SK-N-MC (cell line): ENCODE data around the gene PFDN6.
"Not testable (repeated sequence)": the region's sequence is repeated elsewhere in the genome, so short reads cannot be mapped to it uniquely, and the experiment has no call there.

ENCODE experiments used
- DNase-seq: peaks from one replicate; pipeline ENCODE4 v3.0.0-alpha.2; 2011; ENCODE audit warnings: low read depth, low spot score
- H3K27ac ChIP-seq: fragments of 200-600 bp; sonication (generic); 2 replicates; pipeline ENCODE4 v1.5.1; 2016; ENCODE audit warnings: mixed run types
- H3K36me3 ChIP-seq: fragments of 200-600 bp; sonication (generic); 2 replicates; pipeline ENCODE4 v1.6.1; 2017; ENCODE audit warnings: antibody characterized with exemption, low read length, mixed read lengths; ENCODE audit not compliant: insufficient read depth
- H3K4me3 ChIP-seq: fragments of 200-600 bp; sonication (generic); 2 replicates; pipeline ENCODE4 v1.5.1; 2016
- H3K9ac ChIP-seq: fragments of 200-600 bp; sonication (generic); 2 replicates; pipeline ENCODE4 v1.8.0; 2017; ENCODE audit warnings: mixed run types, mixed read lengths; ENCODE audit not compliant: insufficient read length
- H3K9me3 ChIP-seq: fragments of 200-600 bp; sonication (generic); 2 replicates; pipeline ENCODE4 v1.6.1; 2017; ENCODE audit warnings: low read depth, mild to moderate bottlenecking, antibody characterized with exemption, low read length, moderate library complexity, mixed read lengths
- EZH2 ChIP-seq: fragments of 200-600 bp; sonication (generic); IDR thresholded peaks from one replicate; pipeline ENCODE4 v1.6.1; 2017; ENCODE audit warnings: antibody characterized with exemption
- FOXP2 ChIP-seq: optimal IDR thresholded peaks from 2 replicates; pipeline ENCODE3; 2011; ENCODE audit warnings: mild to moderate bottlenecking, moderate library complexity; ENCODE audit not compliant: insufficient read depth; ENCODE audit errors: extremely low read length, control extremely low read depth
- POLR2AphosphoS5 ChIP-seq: IDR thresholded peaks from 2 replicates; pipeline ENCODE4 v1.6.1; 2012; ENCODE audit warnings: mild to moderate bottlenecking, low read depth, low read length, borderline replicate concordance

The PFDN6 gene

DNA sequence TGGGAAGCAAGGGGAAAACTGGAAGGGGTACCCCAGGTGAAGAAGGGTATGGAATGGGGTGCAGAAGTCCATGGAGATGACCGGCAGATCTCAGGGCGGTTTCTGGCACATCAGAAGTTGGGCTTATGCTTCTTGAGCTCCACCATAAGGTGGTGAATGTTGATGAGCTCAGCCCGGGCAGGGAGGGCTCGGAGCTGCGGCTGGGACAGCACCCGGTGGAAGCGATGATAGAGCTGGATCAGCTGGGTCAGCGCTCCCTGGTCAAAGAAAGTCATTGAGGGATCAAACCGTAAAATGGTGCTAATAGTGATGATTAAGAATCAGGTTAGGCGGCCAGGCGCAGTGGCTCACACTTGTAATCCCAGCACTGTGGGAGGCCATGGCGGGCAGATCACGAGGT, 38.7 kb upstream of the PFDN6 start:
- H3K9ac ChIP-seq: no peak overlapping the region
- H3K27ac ChIP-seq: no peak overlapping the region
- TF ChIP-seq FOXP2: no peak
- no peak for TF ChIP-seq EZH2
- no peak for TF ChIP-seq POLR2AphosphoS5
- H3K4me3 ChIP-seq: no peak overlapping the region
- no peak for DNase-seq
- H3K36me3 ChIP-seq: peaks cover 5% of the 10 kb centered on the region; the same call in 1 of the 2 replicates
- no peaks in the 10 kb centered on the region for H3K9me3 ChIP-seq

DNA sequence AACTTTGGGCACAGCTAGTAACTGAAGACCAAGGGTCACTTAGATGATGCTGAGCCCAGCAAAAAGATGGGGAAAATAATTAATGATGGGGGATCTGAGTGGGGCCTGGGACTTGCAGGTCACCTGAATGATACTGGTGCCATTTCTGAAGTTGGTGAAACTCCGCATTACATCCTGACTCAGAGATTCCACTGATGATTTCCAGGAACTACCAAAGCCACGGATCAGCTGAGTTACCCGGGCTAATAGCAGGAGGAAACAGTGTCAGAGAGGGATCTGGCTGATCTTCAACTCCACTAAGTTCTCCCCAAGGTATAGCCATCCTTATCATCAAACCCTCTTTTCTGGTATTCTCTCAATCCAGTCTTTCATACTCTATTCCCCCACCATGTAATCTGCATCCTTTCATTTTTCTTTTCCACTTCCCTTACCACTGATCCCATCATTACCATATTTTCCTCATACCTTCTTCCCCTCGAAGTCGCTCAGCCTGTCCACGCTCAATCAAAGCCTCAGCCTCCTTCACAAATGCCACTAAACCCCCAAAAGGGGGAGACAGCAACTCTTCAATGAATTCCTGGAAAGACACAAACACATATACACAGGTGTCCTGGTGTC, 37.9 kb upstream of the PFDN6 start:
- TF ChIP-seq FOXP2 (no peak), POLR2AphosphoS5 (no peak), EZH2 (no peak)
- peaks cover 5% of the 10 kb centered on the region; the same call in 1 of the 2 replicates for H3K36me3 ChIP-seq

DNA sequence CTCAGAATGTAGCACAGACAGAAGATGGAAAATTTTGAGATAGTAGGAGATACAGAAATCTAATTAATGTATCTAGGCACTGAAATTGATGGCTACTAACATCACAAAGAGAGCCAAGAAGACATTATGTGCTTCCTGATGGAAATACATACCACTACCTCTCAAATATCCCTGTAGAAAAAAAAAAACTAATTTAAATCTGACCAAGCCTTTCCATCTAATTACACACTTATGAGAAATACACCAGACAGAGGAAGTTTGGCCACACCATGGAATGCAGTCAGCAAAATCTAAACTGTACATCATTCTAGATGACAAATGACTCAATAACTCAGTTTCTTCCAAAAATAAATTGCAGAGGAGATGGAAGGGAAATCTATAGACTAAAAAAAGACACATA, 36.6 kb upstream of the PFDN6 start:
- Histone ChIP-seq H3K27ac (no peak overlapping the region), H3K4me3 (no peak overlapping the region)
- DNase-seq: no peak

More for the DNA sequence above, 37.9 kb upstream of the PFDN6 start:
- no peaks in the 10 kb centered on the region for H3K9me3 ChIP-seq
- H3K4me3 ChIP-seq: no peak overlapping the region
- DNase-seq: no peak
- H3K27ac ChIP-seq: no peak overlapping the region
- no peak overlapping the region for H3K9ac ChIP-seq

DNA sequence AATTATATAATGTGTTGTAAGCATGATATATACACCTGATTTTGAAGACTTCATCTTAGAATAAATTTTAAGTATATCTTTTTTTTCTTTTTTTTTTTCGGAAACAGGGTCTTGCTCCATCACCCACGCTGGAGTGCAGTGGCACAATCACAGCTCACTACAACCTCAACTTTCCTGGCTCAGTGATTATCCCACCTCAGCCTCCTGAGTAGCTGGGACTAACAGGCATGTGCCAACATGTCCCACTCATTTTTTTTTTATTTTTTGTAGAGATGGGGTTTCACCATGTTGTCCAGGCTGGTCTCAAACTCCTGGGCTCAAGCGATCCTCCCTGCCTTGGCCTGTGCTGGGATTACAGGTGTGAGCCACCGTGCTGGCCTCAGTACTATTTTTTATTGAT, 34.8 kb upstream of the PFDN6 start:
- no peak overlapping the region for H3K27ac ChIP-seq
- peaks cover 8% of the 10 kb centered on the region; the same call in 1 of the 2 replicates for H3K36me3 ChIP-seq
- DNase-seq: no peak
- TF ChIP-seq POLR2AphosphoS5 (no peak), EZH2 (no peak), FOXP2 (no peak)
- no peaks in the 10 kb centered on the region for H3K9me3 ChIP-seq
- no peak overlapping the region for H3K4me3 ChIP-seq
- no peak overlapping the region for H3K9ac ChIP-seq

More for the DNA sequence above, 36.6 kb upstream of the PFDN6 start:
- Histone ChIP-seq H3K9ac (no peak overlapping the region), H3K36me3 (peaks cover 8% of the 10 kb centered on the region; the same call in 1 of the 2 replicates), H3K9me3 (no peaks in the 10 kb centered on the region)
- TF ChIP-seq FOXP2: no peak
- no peak for TF ChIP-seq EZH2
- TF ChIP-seq POLR2AphosphoS5: no peak

DNA sequence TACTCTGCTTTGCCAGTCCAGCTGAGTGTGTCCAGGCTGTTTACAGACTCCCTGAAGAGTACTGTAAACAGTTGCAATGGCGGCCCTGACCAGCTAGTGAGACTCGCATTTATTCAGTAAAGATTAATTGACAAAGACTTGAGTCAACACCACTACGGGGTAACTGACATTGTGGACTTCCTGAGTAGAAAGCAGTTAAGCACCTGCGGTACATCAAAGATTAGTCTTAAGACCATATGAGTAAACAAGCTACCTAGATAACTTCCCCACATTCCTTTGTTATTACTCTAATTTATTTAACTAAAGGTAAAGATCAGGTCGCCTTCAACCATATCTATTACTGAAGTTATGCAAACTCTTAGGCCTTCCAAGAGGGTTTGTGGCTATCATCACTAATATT, 30.4 kb upstream of the PFDN6 start:
- Histone ChIP-seq H3K4me3 (no peak overlapping the region), H3K36me3 (peaks cover 19% of the 10 kb centered on the region; the same call in 1 of the 2 replicates), H3K9me3 (no peaks in the 10 kb centered on the region), H3K27ac (no peak overlapping the region), H3K9ac (no peak overlapping the region)
- TF ChIP-seq FOXP2 (no peak), EZH2 (no peak), POLR2AphosphoS5 (no peak)
- no peak for DNase-seq

DNA sequence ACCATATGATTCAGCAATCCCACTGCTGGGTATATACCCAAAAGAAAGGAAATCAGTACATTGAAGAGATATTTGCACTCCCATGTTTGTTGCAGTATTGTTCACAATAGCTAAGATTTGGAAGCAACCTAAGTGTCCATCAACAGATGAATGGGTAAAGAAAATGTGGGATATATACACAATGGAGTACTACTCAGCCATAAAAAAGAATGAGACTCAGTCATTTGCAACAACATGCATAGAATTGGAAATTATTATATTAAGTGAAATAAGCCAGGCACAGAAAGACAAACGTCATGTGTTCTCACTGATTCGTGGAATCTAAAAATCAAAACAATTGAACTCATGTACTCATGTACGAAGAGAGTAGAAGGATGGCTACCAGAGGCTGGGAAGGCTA, 26.9 kb upstream of the PFDN6 start:
- DNase-seq: not testable (repeated sequence)

DNA sequence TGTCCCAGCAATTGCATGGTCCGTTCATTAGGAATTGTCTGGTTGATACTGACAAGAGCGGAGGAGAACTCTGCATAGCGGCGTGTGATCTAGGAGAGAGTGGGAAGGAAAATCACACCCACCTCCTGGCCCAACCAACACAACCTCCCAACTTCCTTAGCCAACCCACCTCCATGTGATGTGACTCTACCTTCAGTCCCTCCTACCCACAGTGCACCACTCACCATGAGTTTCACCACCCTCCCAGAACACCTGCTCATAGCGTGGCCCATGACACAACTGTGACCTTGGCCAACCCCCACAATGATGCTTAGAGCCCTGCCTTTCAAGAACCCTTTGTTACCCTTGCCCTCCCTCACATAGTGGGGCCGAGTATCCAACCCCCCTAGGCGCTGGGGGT, 25.4 kb upstream of the PFDN6 start:
- no peak overlapping the region for H3K9ac ChIP-seq
- H3K36me3 ChIP-seq: peaks cover 44% of the 10 kb centered on the region; the same call in 1 of the 2 replicates
- TF ChIP-seq POLR2AphosphoS5: no peak
- no peak for DNase-seq
- H3K9me3 ChIP-seq: no peaks in the 10 kb centered on the region
- no peak overlapping the region for H3K4me3 ChIP-seq
- H3K27ac ChIP-seq: no peak overlapping the region

More for the DNA sequence above, 26.9 kb upstream of the PFDN6 start:
- H3K27ac ChIP-seq, H3K9me3 ChIP-seq, H3K9ac ChIP-seq, H3K4me3 ChIP-seq: not testable (repeated sequence)
- peaks cover 30% of the 10 kb centered on the region; the same call in 1 of the 2 replicates for H3K36me3 ChIP-seq

DNA sequence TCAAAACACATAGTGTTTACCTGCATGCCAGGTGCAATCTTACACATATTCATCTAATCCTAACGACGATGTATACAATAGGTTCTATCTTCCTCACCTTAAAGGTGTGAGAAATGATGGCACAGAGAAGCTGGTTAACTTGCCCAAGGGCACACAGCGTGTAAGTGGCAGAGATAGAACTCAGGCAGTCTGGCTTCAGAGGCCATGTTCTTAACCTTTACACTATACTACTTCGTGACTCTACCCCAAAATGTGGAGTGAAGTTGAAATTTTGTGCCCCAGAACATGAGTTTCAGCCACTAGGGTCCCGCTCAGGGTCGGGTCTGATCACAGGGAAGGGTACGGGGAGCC, 18.3 kb upstream of the PFDN6 start:
- Histone ChIP-seq H3K9ac (peak overlapping the region; percentile 99), H3K36me3 (peaks cover 67% of the 10 kb centered on the region), H3K27ac (peak overlapping the region; percentile 99), H3K4me3 (peak overlapping the region; percentile 99), H3K9me3 (no peaks in the 10 kb centered on the region)
- TF ChIP-seq POLR2AphosphoS5 (no peak), EZH2 (no peak), FOXP2 (no peak)
- no peak for DNase-seq

DNA sequence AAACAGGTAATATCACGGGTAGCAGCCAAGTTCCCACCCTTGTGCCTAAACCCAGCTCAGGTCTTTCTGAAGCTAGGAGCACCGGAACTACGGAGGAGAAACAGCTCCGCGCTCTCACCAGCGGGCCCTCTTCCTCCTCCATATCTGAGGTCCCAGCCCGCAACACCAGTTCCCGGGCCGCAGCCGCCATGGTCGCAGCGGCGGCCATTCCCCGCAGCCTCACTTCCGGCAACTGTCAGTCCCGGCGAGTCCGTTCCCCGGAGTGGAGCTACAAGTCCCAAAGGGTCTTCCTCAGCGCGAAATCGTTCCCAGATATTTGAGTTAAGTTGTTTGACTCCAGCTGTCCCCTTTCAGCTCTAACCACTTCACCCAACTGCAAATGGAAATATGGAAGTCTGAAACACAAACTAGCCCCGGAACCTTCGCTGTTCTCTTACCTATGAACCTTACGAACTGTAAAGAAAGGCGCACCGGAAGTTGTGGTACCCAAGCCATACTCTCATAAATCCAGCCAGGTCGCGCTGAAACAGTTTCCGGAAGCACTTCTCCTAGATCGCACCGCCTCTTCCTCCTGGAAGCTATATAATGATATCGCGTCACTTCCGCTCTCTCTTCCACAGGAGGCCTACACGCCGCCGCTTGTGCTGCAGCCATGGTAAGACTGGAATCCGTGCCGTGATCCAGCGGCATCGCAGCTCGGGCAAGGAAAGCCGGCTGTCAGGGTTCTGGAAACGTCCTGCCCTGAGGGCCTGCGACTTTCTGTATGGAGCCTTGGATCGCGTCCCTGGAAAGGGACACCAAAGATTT, 17.7 kb upstream of the PFDN6 start, which contains the start of the genes RPS18 and VPS52:
RPS18 (plus strand) TSS at position 608 of the 807 bp plus-strand sequence; CDS start at position 653, 45 bp downstream.
VPS52 (minus strand) TSS at position 409 of the 807 bp plus-strand sequence; CDS start at position 208, 201 bp downstream.
- H3K4me3 ChIP-seq: peak within 1 kb of the TSS; percentile 99
- peaks cover 73% of the 10 kb centered on the region for H3K36me3 ChIP-seq
- TF ChIP-seq FOXP2 (peak; percentile 20), POLR2AphosphoS5 (peak; percentile 100), EZH2 (no peak)
- peak within 1 kb of the TSS; percentile 99 for H3K9ac ChIP-seq
- peak; percentile 100 for DNase-seq
- no peaks in the 10 kb centered on the region for H3K9me3 ChIP-seq
- peak within 1 kb of the TSS; percentile 99 for H3K27ac ChIP-seq
